Esophagus muscularis mucosa (tissue), 4 donors: ENCODE data around the gene NCAPH2. TPM values are rescaled to one million over a fixed set of nuclear protein-coding genes. Genes with fewer than 3 reads are reported as not detected.
A peak's percentile ranks its signal among the peaks of the same experiment; 100 is the strongest.

Source experiments
- DNase-seq: peaks from one replicate; pipeline ENCODE4 v3.0.0-alpha.2; 2017; ENCODE audit errors: extremely low spot score
- H3K27ac ChIP-seq, 4 donors: fragments of 200-600 bp; sonication (generic); replicated peaks in 1 of 4; 1 replicate in 3 of 4; 2 replicates in 1 of 4; pipeline ENCODE4 v1.5.1; 2016 to 2019; ENCODE audit warnings: mild to moderate bottlenecking in 1 of 4
- H3K27me3 ChIP-seq, 4 donors: fragments of 200-600 bp; sonication (generic); one replicate each; pipeline versions ENCODE4 v1.5.1 to v1.6.0; 2016 to 2019
- H3K36me3 ChIP-seq, 4 donors: fragments of 200-600 bp; sonication (generic); one replicate each; pipeline ENCODE4 v1.5.1; 2016 to 2019
- H3K4me1 ChIP-seq, 4 donors: fragments of 200-600 bp; sonication (generic); one replicate each; pipeline ENCODE4 v1.5.1; 2016 to 2019
- H3K4me3 ChIP-seq, 4 donors: fragments of 200-600 bp; sonication (generic); 1 replicate in 2 of 4; 2 replicates in 2 of 4; pipeline ENCODE4 v1.5.1; 2016 to 2019; ENCODE audit warnings: mild to moderate bottlenecking in 4 of 4, moderate library complexity in 1 of 4
- H3K9me3 ChIP-seq, 4 donors: fragments of 200-600 bp; sonication (generic); 1 replicate in 3 of 4; 2 replicates in 1 of 4; pipeline ENCODE4 v1.5.1; 2016 to 2019
- CTCF ChIP-seq, 3 experiments: fragments of 200-600 bp in 2 of 3; fragments of 450-650 bp in 1 of 3; sonication (generic) in 2 of 3; IDR thresholded peaks; one replicate each; pipeline ENCODE4 v1.5.1; 2017 to 2019; ENCODE audit warnings: antibody characterized with exemption in 3 of 3, mild to moderate bottlenecking in 2 of 3, moderate library complexity in 1 of 3
- EP300 ChIP-seq: sonication (generic); formaldehyde crosslinking; IDR thresholded peaks from one replicate; pipeline ENCODE4 v1.6.1; 2017; ENCODE audit warnings: antibody characterized with exemption
- POLR2A ChIP-seq: fragments of 450-650 bp; IDR thresholded peaks from one replicate; pipeline ENCODE4 v1.6.1; 2017; ENCODE audit warnings: antibody characterized with exemption, moderate library complexity, mild to moderate bottlenecking, low read depth
- POLR2AphosphoS5 ChIP-seq, 2 donors: sonication (generic); formaldehyde crosslinking; IDR thresholded peaks; one replicate each; pipeline ENCODE4 v1.6.1; 2017; ENCODE audit warnings: antibody characterized with exemption in 2 of 2
- WGBS: methylation state at CpG from one replicate; pipeline ENCODE4 v1.1.5; 2018; 5-methylcytosine and 5-hydroxymethylcytosine counted together
- intact Hi-C: fragments of 100-400 bp; cut with DNase I; formaldehyde crosslinking; loops from one replicate; pipeline ENCODE4 v1.15.1; 2023
- total RNA-seq, 4 donors: library from RNA; depleted of rRNA; stranded (reverse); fragments of >200 nt; gene quantifications; one replicate each; pipeline versions ENCODE4 v1.1.0 to v1.2.1, GENCODE V29; 2016

NCAPH2 gene
- total RNA-seq, 4 donors from 2014 or later = 30.3 to 44.6 (median 41.7) TPM

DNA sequence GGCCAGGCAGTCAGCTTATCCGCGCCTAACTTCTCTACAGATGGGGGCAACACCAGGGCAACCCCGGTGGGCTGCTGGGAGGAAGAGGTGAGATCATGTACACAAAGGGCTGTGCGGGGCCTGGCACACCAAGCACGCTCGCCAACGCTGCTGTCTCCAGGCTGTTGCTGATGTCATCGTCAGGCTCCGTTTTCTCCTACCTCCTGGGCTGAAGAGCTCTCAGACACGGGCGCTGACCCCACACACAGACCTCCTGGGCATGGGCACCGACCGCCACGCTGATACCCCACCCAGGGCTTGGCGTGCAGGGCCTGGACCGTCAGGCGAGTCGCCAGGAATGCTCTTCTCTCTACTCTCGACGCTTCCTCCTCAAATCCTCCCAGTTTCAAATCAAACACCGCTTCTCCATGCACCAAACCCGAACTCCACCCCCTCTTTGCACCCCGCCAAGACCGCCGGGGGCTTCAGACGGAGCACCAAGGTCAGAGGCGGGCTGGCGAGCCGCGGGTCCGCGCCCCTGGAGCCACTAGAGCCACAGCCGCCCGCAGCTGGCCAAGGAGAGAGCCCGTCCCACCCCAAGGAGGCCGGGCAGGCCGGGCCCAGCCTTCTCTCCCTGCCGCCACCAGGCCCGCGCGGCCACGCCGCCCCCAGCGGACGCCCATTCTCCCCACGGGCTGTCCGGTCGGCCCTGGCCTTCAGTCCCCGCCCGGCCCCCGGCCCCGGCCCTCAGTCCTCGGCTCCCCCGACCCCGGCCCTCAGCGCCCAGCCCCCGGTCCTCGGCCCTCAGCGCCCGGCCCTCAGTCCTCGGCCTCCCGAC, 34.0 kb upstream of the NCAPH2 start:
- TF ChIP-seq POLR2AphosphoS5 (IDR thresholded peaks at IDR 0.05) (peak in 1 of 2 donors; percentile 5), CTCF (IDR thresholded peaks at IDR 0.05) (no peak)
- Histone ChIP-seq H3K36me3 (no peaks in the 10 kb centered on the region), H3K9me3 (no peaks in the 10 kb centered on the region), H3K4me3 (peak overlapping the region; percentile 84 to 98 (median 94)), H3K27me3 (peaks cover 0 to 7% (median 0%) of the 10 kb centered on the region in 4 donors), H3K4me1 (peaks cover 51 to 61% (median 58%) of the 10 kb centered on the region in 4 donors), H3K27ac (peak overlapping the region; percentile 85 to 90 (median 90))
- no peak for DNase-seq
- intact Hi-C loops = loop anchor here (5.0 to 10.0 kb wide), 2 partner anchors 33 to 229 kb away; partner anchors contain the start of genes LMF2, NCAPH2 and TUBGCP6
- WGBS = 5% methylated on average over 28 of the region's 62 CpGs

DNA sequence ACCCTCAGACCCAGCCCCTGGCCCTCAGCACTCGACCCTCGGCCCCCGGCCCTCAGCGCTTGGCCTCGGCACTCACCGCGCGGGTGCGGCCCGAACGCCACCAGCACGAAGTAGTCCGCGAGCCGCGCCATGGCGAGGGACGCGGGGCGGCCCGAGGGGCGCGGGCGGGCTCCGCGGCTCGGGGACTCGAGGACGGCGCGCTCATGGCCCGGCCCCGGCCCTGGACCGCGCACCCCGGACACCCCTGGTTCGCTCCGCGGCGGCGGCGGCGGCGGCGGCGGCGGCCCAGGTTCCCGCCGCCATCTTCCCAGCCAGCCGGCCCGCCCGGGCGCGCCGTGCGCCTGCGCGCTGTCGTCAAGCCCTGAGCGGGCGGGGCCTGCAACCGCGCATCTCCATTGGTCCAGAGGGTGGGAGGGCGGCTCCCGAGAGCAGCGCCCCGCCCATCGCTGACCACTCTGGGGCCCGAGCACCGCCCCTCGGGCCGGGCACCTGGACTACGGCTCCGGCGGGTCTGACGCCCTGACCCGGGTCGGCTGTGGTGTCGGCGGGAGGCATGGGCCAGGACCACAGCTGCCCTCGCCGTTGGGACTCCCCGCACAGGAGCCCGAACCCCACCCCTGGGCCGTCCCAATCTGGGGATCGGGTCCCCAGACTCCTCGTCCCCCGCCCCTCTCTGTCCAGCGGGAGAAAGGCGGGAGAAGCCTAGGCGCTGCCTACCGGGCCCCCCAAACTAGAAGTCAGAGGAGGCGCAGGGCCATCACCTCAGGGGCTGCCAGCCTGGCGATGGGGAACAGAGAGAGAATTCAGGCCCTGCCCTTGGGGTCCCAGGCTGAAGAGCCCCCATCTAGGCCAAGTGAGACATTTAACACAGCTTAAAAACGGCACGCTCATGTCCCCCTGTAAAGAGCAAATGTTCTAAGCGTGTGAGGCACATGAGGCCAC, 33.0 kb upstream of the NCAPH2 start, which contains the start of gene SBF1:
Gene SBF1 (minus strand): TSS at position 326 of the 942 bp plus-strand sequence. CDS start 195 bp downstream, at position 131.
- peak; percentile 96 for DNase-seq
- Histone ChIP-seq H3K9me3 (no peaks in the 10 kb centered on the region), H3K4me1 (peaks cover 42 to 52% (median 49%) of the 10 kb centered on the region in 4 donors), H3K27me3 (peaks cover 0 to 16% (median 0%) of the 10 kb centered on the region in 4 donors), H3K36me3 (no peaks in the 10 kb centered on the region), H3K27ac (peak within 1 kb of the TSS; percentile 85 to 90 (median 90)), H3K4me3 (peak within 1 kb of the TSS; percentile 84 to 98 (median 94))
- WGBS = 26% methylated on average over 3 of the region's 97 CpGs
- TF ChIP-seq CTCF (IDR thresholded peaks at IDR 0.05) (no peak), POLR2A (peak; percentile 8), EP300 (no peak), POLR2AphosphoS5 (IDR thresholded peaks at IDR 0.05) (peak; percentile 61 to 77)
- intact Hi-C loops = loop anchor here (5.0 to 10.0 kb wide), 2 partner anchors 32 to 230 kb away; partner anchors contain the start of genes LMF2, NCAPH2 and TUBGCP6

GRCh38 chr22:50475652-50476002, 32.4 kb upstream of the NCAPH2 start:
- DNase-seq = no peak
- H3K27me3 ChIP-seq = peaks cover 0 to 23% (median 5%) of the 10 kb centered on the region in 4 donors
- peak overlapping the region; percentile 84 to 98 (median 94) for H3K4me3 ChIP-seq
- intact Hi-C loops = loop anchor here (10.0 kb wide), 1 partner anchor 231 kb away; the partner anchor contains the start of gene TUBGCP6
- no peak for TF ChIP-seq POLR2A
- peaks cover 37 to 46% (median 42%) of the 10 kb centered on the region in 4 donors for H3K4me1 ChIP-seq
- no peaks in the 10 kb centered on the region for H3K9me3 ChIP-seq
- 84% methylated on average over 6 of the region's 6 CpGs for WGBS
- peak overlapping the region; percentile 80 to 90 (median 88) for H3K27ac ChIP-seq
- H3K36me3 ChIP-seq = no peaks in the 10 kb centered on the region

DNA sequence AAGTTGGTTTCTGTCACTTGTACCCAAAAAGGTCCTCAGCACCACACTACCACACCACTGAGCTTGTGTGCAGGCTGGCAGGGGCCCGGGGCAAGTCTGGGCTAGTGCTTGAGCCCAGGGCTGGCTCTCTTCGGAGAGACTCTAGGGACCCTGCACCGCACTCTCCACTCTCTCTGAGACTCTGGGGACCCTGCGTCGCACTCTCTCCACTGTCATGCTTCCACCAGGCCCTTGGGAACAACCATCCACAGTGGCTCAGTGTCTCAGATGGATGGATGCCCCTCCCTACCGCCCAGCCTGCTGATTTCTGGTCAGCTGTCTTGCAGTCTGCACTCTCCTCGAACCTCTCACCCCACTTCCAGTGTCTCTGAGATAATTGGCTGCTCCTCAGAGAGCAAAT, 31.2 kb upstream of the NCAPH2 start:
- Histone ChIP-seq H3K27me3 (peaks cover 6 to 35% (median 18%) of the 10 kb centered on the region in 4 donors), H3K4me3 (no peak overlapping the region), H3K9me3 (no peaks in the 10 kb centered on the region), H3K36me3 (no peaks in the 10 kb centered on the region), H3K27ac (no peak overlapping the region), H3K4me1 (peaks cover 28 to 46% (median 41%) of the 10 kb centered on the region in 4 donors)
- TF ChIP-seq CTCF (IDR thresholded peaks at IDR 0.05) = no peak
- TF ChIP-seq POLR2A = no peak
- TF ChIP-seq POLR2AphosphoS5 (IDR thresholded peaks at IDR 0.05) = no peak
- no peak for TF ChIP-seq EP300
- intact Hi-C loops = loop anchor here (10.0 kb wide), 1 partner anchor 232 kb away; the partner anchor contains the start of gene TUBGCP6
- 88% methylated on average over 6 of the region's 7 CpGs for WGBS
- DNase-seq = no peak
